Astrocyte (in vitro differentiated cells and primary cell): ENCODE results near the gene PRR5. TPM values are rescaled to one million over a fixed set of nuclear protein-coding genes. Genes with fewer than 3 reads are reported as not detected.
A peak's percentile ranks its signal among the peaks of the same experiment; 100 is the strongest.

Source experiments
- DNase-seq: peaks from one replicate; pipeline ENCODE4 v3.0.0-alpha.2; 2010; ENCODE audit warnings: low read depth
- FAIRE-seq: peaks from 2 replicates; lab custom pipeline; 2011; peaks lifted over from hg19 to GRCh38; lab: Jason Lieb, UNC
- H2AFZ ChIP-seq: 2 replicates; pipeline ENCODE4 v1.6.0; 2012; ENCODE audit warnings: low read depth, low read length, inconsistent platforms
- H3K27ac ChIP-seq: 2 replicates; pipeline ENCODE4 v1.5.1; 2011; ENCODE audit warnings: low read depth, low read length, inconsistent platforms
- H3K27me3 ChIP-seq: 2 replicates; pipeline ENCODE4 v1.6.0; 2011; ENCODE audit warnings: low read length, inconsistent platforms; ENCODE audit not compliant: insufficient read depth
- H3K36me3 ChIP-seq: 2 replicates; pipeline ENCODE4 v1.5.1; 2011; ENCODE audit warnings: low read length, inconsistent platforms; ENCODE audit not compliant: insufficient read depth
- H3K4me1 ChIP-seq: 2 replicates; pipeline ENCODE4 v1.5.1; 2011; ENCODE audit warnings: low read length, inconsistent platforms; ENCODE audit not compliant: insufficient read depth
- H3K4me2 ChIP-seq: 2 replicates; pipeline ENCODE4 v1.6.0; 2012; ENCODE audit warnings: low read length, inconsistent platforms
- H3K4me3 ChIP-seq: 2 replicates; pipeline ENCODE4 v1.5.1; 2011; ENCODE audit warnings: low read depth, mild to moderate bottlenecking, low read length, inconsistent platforms; ENCODE audit not compliant: insufficient read depth
- H3K79me2 ChIP-seq: 2 replicates; pipeline ENCODE4 v1.6.0; 2012; ENCODE audit warnings: mild to moderate bottlenecking, low read length, inconsistent platforms; ENCODE audit not compliant: insufficient read depth
- H3K9ac ChIP-seq: 2 replicates; pipeline ENCODE4 v1.6.0; 2012; ENCODE audit warnings: mild to moderate bottlenecking, low read length, inconsistent platforms
- H3K9me3 ChIP-seq: 2 replicates; pipeline ENCODE4 v1.5.1; 2012; ENCODE audit warnings: low read depth, mild to moderate bottlenecking, low read length, inconsistent platforms; ENCODE audit not compliant: insufficient read depth
- H4K20me1 ChIP-seq: 2 replicates; pipeline ENCODE4 v1.6.0; 2012; ENCODE audit warnings: low read length, inconsistent platforms; ENCODE audit not compliant: insufficient read depth
- H3K27ac Mint-ChIP-seq: one replicate; pipeline ENCODE4 v1.8.0; 2021; ENCODE audit warnings: mild to moderate bottlenecking, mixed read lengths; ENCODE audit not compliant: unreplicated experiment
- H3K27me3 Mint-ChIP-seq: one replicate; pipeline ENCODE4 v1.8.0; 2021; ENCODE audit warnings: low read depth, mixed read lengths; ENCODE audit not compliant: unreplicated experiment
- H3K36me3 Mint-ChIP-seq: one replicate; pipeline ENCODE4 v1.8.0; 2021; ENCODE audit warnings: low read depth, mixed read lengths; ENCODE audit not compliant: unreplicated experiment
- H3K4me1 Mint-ChIP-seq: one replicate; pipeline ENCODE4 v1.8.0; 2021; ENCODE audit warnings: low read depth, mixed read lengths; ENCODE audit not compliant: unreplicated experiment
- H3K4me3 Mint-ChIP-seq: one replicate; pipeline ENCODE4 v1.8.0; 2021; ENCODE audit warnings: mild to moderate bottlenecking, moderate library complexity, mixed read lengths; ENCODE audit not compliant: unreplicated experiment
- H3K9me3 Mint-ChIP-seq: one replicate; pipeline ENCODE4 v1.8.0; 2021; ENCODE audit warnings: mild to moderate bottlenecking, mixed read lengths; ENCODE audit not compliant: unreplicated experiment
- EZH2 ChIP-seq: IDR thresholded peaks from 2 replicates; pipeline ENCODE4 v1.6.1; 2012; ENCODE audit warnings: mild to moderate bottlenecking, low read length, inconsistent platforms; ENCODE audit not compliant: insufficient read depth
- total RNA-seq: library from RNA; stranded (reverse); gene quantifications from 2 replicates; pipeline ENCODE4 v1.2.1, GENCODE V29; 2021
- TF ChIP-seq, protein P1 (sequence below): IDR thresholded peaks from 2 replicates; pipeline ENCODE4 v1.5.1; 2011; ENCODE audit warnings: low read depth, mild to moderate bottlenecking, inconsistent platforms, low read length, moderate library complexity; ENCODE audit not compliant: insufficient read depth

PRR5 gene
- total RNA-seq, 1 donor from 2014 or later: 23.6 TPM

DNA sequence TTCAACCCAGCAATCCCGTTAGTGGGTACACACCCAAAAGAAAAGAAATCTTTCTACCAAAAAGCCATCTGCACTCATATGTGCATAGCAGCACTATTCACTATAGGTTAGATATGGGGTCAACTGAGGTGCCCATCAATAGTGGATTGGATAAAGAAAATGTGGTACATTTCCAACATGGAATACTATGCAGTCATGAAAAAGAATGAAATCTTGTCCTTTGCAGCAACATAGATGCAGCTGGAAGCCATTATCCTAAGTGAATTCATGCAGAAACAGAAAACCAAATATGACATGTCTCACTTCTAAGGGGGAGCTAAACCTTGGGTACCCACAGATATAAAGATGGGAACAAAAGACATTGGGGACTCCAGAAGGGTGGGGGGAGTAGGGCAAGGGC is 48.5 kb downstream of the PRR5 start:
- TF ChIP-seq EZH2: no peak
- TF ChIP-seq, protein P1, sequence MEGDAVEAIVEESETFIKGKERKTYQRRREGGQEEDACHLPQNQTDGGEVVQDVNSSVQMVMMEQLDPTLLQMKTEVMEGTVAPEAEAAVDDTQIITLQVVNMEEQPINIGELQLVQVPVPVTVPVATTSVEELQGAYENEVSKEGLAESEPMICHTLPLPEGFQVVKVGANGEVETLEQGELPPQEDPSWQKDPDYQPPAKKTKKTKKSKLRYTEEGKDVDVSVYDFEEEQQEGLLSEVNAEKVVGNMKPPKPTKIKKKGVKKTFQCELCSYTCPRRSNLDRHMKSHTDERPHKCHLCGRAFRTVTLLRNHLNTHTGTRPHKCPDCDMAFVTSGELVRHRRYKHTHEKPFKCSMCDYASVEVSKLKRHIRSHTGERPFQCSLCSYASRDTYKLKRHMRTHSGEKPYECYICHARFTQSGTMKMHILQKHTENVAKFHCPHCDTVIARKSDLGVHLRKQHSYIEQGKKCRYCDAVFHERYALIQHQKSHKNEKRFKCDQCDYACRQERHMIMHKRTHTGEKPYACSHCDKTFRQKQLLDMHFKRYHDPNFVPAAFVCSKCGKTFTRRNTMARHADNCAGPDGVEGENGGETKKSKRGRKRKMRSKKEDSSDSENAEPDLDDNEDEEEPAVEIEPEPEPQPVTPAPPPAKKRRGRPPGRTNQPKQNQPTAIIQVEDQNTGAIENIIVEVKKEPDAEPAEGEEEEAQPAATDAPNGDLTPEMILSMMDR: no peak
- Histone ChIP-seq H3K4me1 (peaks cover 9% of the 10 kb centered on the region), H3K36me3 (no peaks in the 10 kb centered on the region), H2AFZ (no peak overlapping the region), H3K9me3 (no peaks in the 10 kb centered on the region), H3K4me3 (no peak overlapping the region), H3K79me2 (no peaks in the 10 kb centered on the region), H4K20me1 (no peaks in the 10 kb centered on the region), H3K27ac (no peak overlapping the region), H3K27me3 (peaks cover 40% of the 10 kb centered on the region), H3K4me2 (no peak overlapping the region), H3K9ac (no peak overlapping the region)
- DNase-seq (no peak), FAIRE-seq (no peak)
- Mint-ChIP-seq H3K27me3 (peaks cover 13% of the 10 kb centered on the region), H3K4me1 (peaks cover 12% of the 10 kb centered on the region), H3K36me3 (no peaks in the 10 kb centered on the region), H3K4me3 (no peak overlapping the region), H3K27ac (no peak overlapping the region), H3K9me3 (no peaks in the 10 kb centered on the region)

GRCh38 chr22:44752285-44753188 is 50.5 kb downstream of the PRR5 start, which contains the start of gene ARHGAP8:
TSS of gene ARHGAP8 (plus strand) at chr22:44752575. CDS start at chr22:44786528, 33,953 bp downstream.
- H3K36me3 ChIP-seq: no peaks in the 10 kb centered on the region
- DNase-seq: no peak
- no peaks in the 10 kb centered on the region for H3K79me2 ChIP-seq
- H3K36me3 Mint-ChIP-seq: no peaks in the 10 kb centered on the region
- H3K27me3 Mint-ChIP-seq: peaks cover 10% of the 10 kb centered on the region
- H3K27ac ChIP-seq: no peak within 1 kb of the TSS
- no peak within 1 kb of the TSS for H3K9ac ChIP-seq
- peak within 1 kb of the TSS; percentile 58 for H3K27ac Mint-ChIP-seq
- TF ChIP-seq EZH2: peak; percentile 92
- TF ChIP-seq, protein P1: no peak
- no peaks in the 10 kb centered on the region for H4K20me1 ChIP-seq
- no peaks in the 10 kb centered on the region for H3K9me3 ChIP-seq
- peak within 1 kb of the TSS; percentile 51 for H3K4me2 ChIP-seq
- no peaks in the 10 kb centered on the region for H3K9me3 Mint-ChIP-seq
- H3K4me1 Mint-ChIP-seq: peaks cover 11% of the 10 kb centered on the region
- no peak for FAIRE-seq
- peaks cover 29% of the 10 kb centered on the region for H3K27me3 ChIP-seq
- H2AFZ ChIP-seq: no peak within 1 kb of the TSS
- H3K4me3 Mint-ChIP-seq: peak within 1 kb of the TSS; percentile 66
- H3K4me1 ChIP-seq: peaks cover 9% of the 10 kb centered on the region
- H3K4me3 ChIP-seq: no peak within 1 kb of the TSS
